ENCODE measurements around the gene SULF2.

- no peak for TF ChIP-seq CTCF (IDR thresholded peaks at IDR 0.05; ENCODE audit: low read depth, low read length, missing input control)
- TF ChIP-seq ATF3 (IDR thresholded peaks at IDR 0.05): no peak
- TF ChIP-seq TAF1 (conservative IDR thresholded peaks at IDR 0.05): no peak
- TF ChIP-seq RAD21 (IDR thresholded peaks at IDR 0.05): no peak
- TF ChIP-seq REST (IDR thresholded peaks at IDR 0.05): no peak
- no peak for TF ChIP-seq YY1 (IDR thresholded peaks at IDR 0.05)
- TF ChIP-seq RXRA (IDR thresholded peaks at IDR 0.05): no peak
Measured at GRCh38 chr20:47674145-47674544, 111.1 kb downstream of the SULF2 start.
